K562 (cell line): ENCODE data around the gene RELL1. TPM values are rescaled to one million over a fixed set of nuclear protein-coding genes. Genes with fewer than 3 reads are reported as not detected.
A peak's percentile ranks its signal among the peaks of the same experiment; 100 is the strongest.

Source experiments
- BHLHE40 ChIP-seq: IDR thresholded peaks from 2 replicates; pipeline ENCODE4 v1.6.1; 2011; ENCODE audit warnings: low read length, improper control_type of control experiment
- E2F6 ChIP-seq, 2 experiments: IDR thresholded peaks; 2 replicates each; pipeline ENCODE4 v1.6.1; 2011; ENCODE audit warnings: borderline replicate concordance in 1 of 2, control low read depth in 1 of 2, low read depth in 1 of 2, low read length in 1 of 2, mild to moderate bottlenecking in 1 of 2, mixed read lengths in 1 of 2, moderate library complexity in 1 of 2; ENCODE audit not compliant: insufficient read depth in 1 of 2, insufficient read length in 1 of 2, poor library complexity in 1 of 2, severe bottlenecking in 1 of 2; ENCODE audit errors: extremely low read depth in 1 of 2
- FOXK1 ChIP-seq: sonication (generic); formaldehyde crosslinking; IDR thresholded peaks from 2 replicates; pipeline ENCODE4 v1.8.0; 2022; ENCODE audit warnings: missing genetic modification reagents, mild to moderate bottlenecking, borderline replicate concordance
- FOXP4 ChIP-seq: sonication (generic); formaldehyde crosslinking; IDR thresholded peaks from 2 replicates; pipeline ENCODE4 v1.8.0; 2022; ENCODE audit warnings: mild to moderate bottlenecking, missing genetic modification reagents, borderline replicate concordance
- L3MBTL2 ChIP-seq: fragments of 450-650 bp; IDR thresholded peaks from 2 replicates; pipeline ENCODE4 v1.6.1; 2016; ENCODE audit warnings: mild to moderate bottlenecking, moderate library complexity
- MAX ChIP-seq: sonication (generic); formaldehyde crosslinking; IDR thresholded peaks from 2 replicates; pipeline ENCODE4 v1.9.0; 2022; ENCODE audit warnings: mild to moderate bottlenecking, missing genetic modification reagents
- MGA ChIP-seq: fragments of 450-650 bp; IDR thresholded peaks from 2 replicates; pipeline ENCODE4 v1.6.1; 2016; ENCODE audit warnings: mild to moderate bottlenecking, moderate library complexity
- PTRF ChIP-seq: fragments of 450-650 bp; IDR thresholded peaks from 2 replicates; pipeline ENCODE4 v1.6.1; 2016; ENCODE audit warnings: mild to moderate bottlenecking, missing genetic modification characterization, missing compliant biosample characterization
- WHSC1 ChIP-seq: IDR thresholded peaks from one replicate; pipeline ENCODE4 v1.6.1; 2012; ENCODE audit warnings: low read length, control low read depth, inconsistent platforms
- ZBTB43 ChIP-seq: sonication (generic); formaldehyde crosslinking; IDR thresholded peaks from 2 replicates; pipeline ENCODE4 v1.8.0; 2023; ENCODE audit warnings: mild to moderate bottlenecking, missing genetic modification reagents
- ZFX ChIP-seq: sonication (generic); formaldehyde crosslinking; IDR thresholded peaks from 2 replicates; pipeline ENCODE4 v1.8.0; 2022; ENCODE audit warnings: mild to moderate bottlenecking, missing genetic modification reagents, moderate library complexity
- polyA plus RNA-seq, 8 experiments: library from polyadenylated mRNA; depleted of rRNA in 4 of 8; stranded (reverse) in 5 of 8; unstranded in 3 of 8; fragments of >200 nt; fragmentation: Nextera tagmentation in 2 of 8; fragmentation: Illumina TruSeq in 1 of 8; extraction: Ambion mirVana in 2 of 8; extraction: Trizol in 1 of 8; gene quantifications; 2 replicates each; pipeline versions ENCODE4 v1.2.1 to v1.2.3, GENCODE V29; 2011 to 2014; ENCODE audit warnings: inconsistent platforms in 1 of 8, missing spikeins in 1 of 8
- total RNA-seq, 7 experiments: library from RNA; depleted of rRNA in 6 of 7; stranded (reverse); fragments of >200 nt in 6 of 7; fragmentation: Illumina TruSeq in 2 of 7; extraction: Trizol in 2 of 7; gene quantifications; 2 replicates each; pipeline versions ENCODE4 v1.2.1 to v1.2.3, GENCODE V29; 2011 to 2021; ENCODE audit warnings: low replicate concordance in 1 of 7

The RELL1 gene
- total and polyA plus RNA-seq, 9 of the 15 experiments (the other 6 are each of a cell fraction or from before 2014, with no cell fraction given), result 0.06 to 3.5 (median 1.7) TPM; not detected in 1

GRCh38 chr4:37629713-37630112 is 56.5 kb downstream of the RELL1 start (continued):
- TF ChIP-seq MAX (CRISPR knock-in tag) (peak; percentile 88), PTRF (tag) (peak; percentile 56; the same call in 1 of the 2 replicates), L3MBTL2 (peak; percentile 68), ZBTB43 (CRISPR knock-in tag) (no peak), E2F6 (IDR thresholded peaks at IDR 0.05; ENCODE audit: borderline replicate concordance in 1 of 2, extremely low read depth in 1 of 2, insufficient read depth in 1 of 2, insufficient read length in 1 of 2, low read depth in 1 of 2, low read length in 1 of 2, poor library complexity in 1 of 2, severe bottlenecking in 1 of 2) (peak; percentile 78 to 79), FOXP4 (peak; percentile 58; the same call in 1 of the 2 replicates), BHLHE40 (peak; percentile 49; the same call in 1 of the 2 replicates), FOXK1 (CRISPR knock-in tag) (0 out of 2 replicates have a peak, but pooled peaks have one; percentile 73), WHSC1 (no peak), MGA (peak; percentile 93), ZFX (CRISPR knock-in tag) (peak; percentile 49)
